Measurements from ENCODE around the gene CD36.

GRCh38 chr7:80624763-80625162 lies 13.7 kb upstream of the CD36 start:
- no peak for TF ChIP-seq POLR2AphosphoS5 (IDR thresholded peaks at IDR 0.05; ENCODE audit: low read depth, low read length)
- no peak for TF ChIP-seq SIN3A (IDR thresholded peaks at IDR 0.05; ENCODE audit: borderline replicate concordance, insufficient read depth, low read length)
- TF ChIP-seq, protein P1, sequence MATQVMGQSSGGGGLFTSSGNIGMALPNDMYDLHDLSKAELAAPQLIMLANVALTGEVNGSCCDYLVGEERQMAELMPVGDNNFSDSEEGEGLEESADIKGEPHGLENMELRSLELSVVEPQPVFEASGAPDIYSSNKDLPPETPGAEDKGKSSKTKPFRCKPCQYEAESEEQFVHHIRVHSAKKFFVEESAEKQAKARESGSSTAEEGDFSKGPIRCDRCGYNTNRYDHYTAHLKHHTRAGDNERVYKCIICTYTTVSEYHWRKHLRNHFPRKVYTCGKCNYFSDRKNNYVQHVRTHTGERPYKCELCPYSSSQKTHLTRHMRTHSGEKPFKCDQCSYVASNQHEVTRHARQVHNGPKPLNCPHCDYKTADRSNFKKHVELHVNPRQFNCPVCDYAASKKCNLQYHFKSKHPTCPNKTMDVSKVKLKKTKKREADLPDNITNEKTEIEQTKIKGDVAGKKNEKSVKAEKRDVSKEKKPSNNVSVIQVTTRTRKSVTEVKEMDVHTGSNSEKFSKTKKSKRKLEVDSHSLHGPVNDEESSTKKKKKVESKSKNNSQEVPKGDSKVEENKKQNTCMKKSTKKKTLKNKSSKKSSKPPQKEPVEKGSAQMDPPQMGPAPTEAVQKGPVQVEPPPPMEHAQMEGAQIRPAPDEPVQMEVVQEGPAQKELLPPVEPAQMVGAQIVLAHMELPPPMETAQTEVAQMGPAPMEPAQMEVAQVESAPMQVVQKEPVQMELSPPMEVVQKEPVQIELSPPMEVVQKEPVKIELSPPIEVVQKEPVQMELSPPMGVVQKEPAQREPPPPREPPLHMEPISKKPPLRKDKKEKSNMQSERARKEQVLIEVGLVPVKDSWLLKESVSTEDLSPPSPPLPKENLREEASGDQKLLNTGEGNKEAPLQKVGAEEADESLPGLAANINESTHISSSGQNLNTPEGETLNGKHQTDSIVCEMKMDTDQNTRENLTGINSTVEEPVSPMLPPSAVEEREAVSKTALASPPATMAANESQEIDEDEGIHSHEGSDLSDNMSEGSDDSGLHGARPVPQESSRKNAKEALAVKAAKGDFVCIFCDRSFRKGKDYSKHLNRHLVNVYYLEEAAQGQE (IDR thresholded peaks at IDR 0.05; ENCODE audit: insufficient read depth in 1 of 2, low read depth in 2 of 2, low read length in 2 of 2): no peak

All from PFSK-1 (cell line).